LNCaP clone FGC (cell line): ENCODE data around the gene CMTM4.

Source experiments
- DNase-seq: peaks from one replicate; pipeline ENCODE4 v3.0.0-alpha.2; 2011; ENCODE audit warnings: low read depth
- H3K4me3 ChIP-seq: 2 replicates; pipeline ENCODE4 v1.5.1; 2011; ENCODE audit warnings: mild to moderate bottlenecking, low read depth, low read length, control low read depth
- CTCF ChIP-seq: IDR thresholded peaks from 2 replicates; pipeline ENCODE4 v1.5.1; 2012; ENCODE audit warnings: mild to moderate bottlenecking; ENCODE audit not compliant: control insufficient read depth, insufficient read depth; ENCODE audit errors: extremely low read depth

The CMTM4 gene

GRCh38 chr16:66566051-66566901 is 130.3 kb downstream of the CMTM4 start, which contains the start of gene CMTM1:
Gene CMTM1, plus strand, starts transcription at chr16:66566439. Its CDS starts 75 bp downstream, at chr16:66566514.
- H3K4me3 ChIP-seq = no peak within 1 kb of the TSS
- DNase-seq = no peak
- TF ChIP-seq CTCF = no peak
